Measurements from ENCODE around the gene HPCAL1. TPM values are rescaled to one million over a fixed set of nuclear protein-coding genes. Genes with fewer than 3 reads are reported as not detected.

HPCAL1 gene
- total and polyA plus RNA-seq, 2 donors (not counting 1 experiment from before 2014, with no cell fraction given) = 60.3 to 65.1 TPM

- CTCF ChIA-PET = no interaction called here
Measured at GRCh38 chr2:10469301-10469700, 166.6 kb downstream of the HPCAL1 start.

DNA sequence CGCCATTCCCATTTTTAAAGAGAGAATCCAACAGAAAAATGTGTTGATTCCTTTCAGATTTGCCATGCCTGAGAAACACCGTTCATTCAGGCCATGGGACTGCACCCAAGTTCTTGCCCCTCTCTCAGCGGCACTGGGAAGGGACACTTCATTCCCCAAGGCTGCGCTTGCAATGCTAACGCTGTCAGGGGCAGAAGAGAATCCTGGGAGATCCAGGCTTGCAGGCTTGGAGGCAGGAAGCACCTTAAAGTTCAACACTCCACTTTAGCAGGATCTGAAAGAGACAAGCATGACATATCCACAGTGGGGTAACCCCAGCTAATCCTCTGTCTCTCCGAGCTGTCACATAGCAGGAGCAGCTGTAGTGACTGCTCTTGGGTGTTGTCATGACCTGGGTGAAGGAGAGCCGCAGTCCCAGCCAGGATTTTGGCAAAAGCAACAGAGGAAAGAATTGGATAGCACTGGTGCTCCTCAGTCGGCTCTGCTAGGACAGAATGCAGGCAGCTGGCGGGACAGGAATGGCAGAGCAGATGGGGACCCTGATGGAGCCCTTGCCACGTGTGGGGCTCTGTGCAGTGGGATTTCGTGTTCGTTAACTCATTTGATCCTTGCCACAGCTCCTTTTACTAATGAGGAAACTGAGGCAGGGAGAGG lies 167.4 kb downstream of the HPCAL1 start:
- intact Hi-C loops (cut with micrococcal nuclease) = no loop called here
- Mint-ChIP-seq H3K27ac (no peak overlapping the region), H3K4me1 (no peaks in the 10 kb centered on the region), H3K4me3 (no peak overlapping the region), H3K27me3 (peaks cover 2% of the 10 kb centered on the region), H3K9me3 (ENCODE audit: insufficient read depth) (no peaks in the 10 kb centered on the region)
- H3K4me1 ChIP-seq (ENCODE audit: control insufficient read depth in 2 of 2, insufficient read depth in 2 of 2, low read length in 2 of 2) = no peaks in the 10 kb centered on the region
- DNase-seq (no peak), ATAC-seq (ENCODE audit: low read depth) (no peak)
- no peak overlapping the region for H3K4me3 ChIP-seq (ENCODE audit: control extremely low read depth in 1 of 5, extremely low read depth in 1 of 5, insufficient read depth in 1 of 5, low read depth in 2 of 5, low read length in 4 of 5)
- H4K20me1 ChIP-seq (ENCODE audit: control insufficient read depth, insufficient read depth, low read length, poor library complexity, severe bottlenecking) = no peaks in the 10 kb centered on the region
- CTCF ChIA-PET = no interaction called here
- H3K4me2 ChIP-seq (replicated peaks; ENCODE audit: low read depth, low read length, poor library complexity, severe bottlenecking) = no peak overlapping the region
- POLR2A ChIA-PET = no interaction called here
- H3K36me3 ChIP-seq (replicated peaks in 1 of 2; ENCODE audit: control extremely low read depth in 1 of 2, control insufficient read depth in 1 of 2, extremely low read depth in 1 of 2, insufficient read depth in 2 of 2, low read length in 1 of 2) = no peaks in the 10 kb centered on the region
- no peak overlapping the region for H3K27ac ChIP-seq (ENCODE audit: low read length in 2 of 2)
- TF ChIP-seq EZH2 (IDR thresholded peaks at IDR 0.05; ENCODE audit: borderline replicate concordance, insufficient read depth, low read depth, low read length, poor library complexity, severe bottlenecking) = no peak
- TF ChIP-seq, protein P1, sequence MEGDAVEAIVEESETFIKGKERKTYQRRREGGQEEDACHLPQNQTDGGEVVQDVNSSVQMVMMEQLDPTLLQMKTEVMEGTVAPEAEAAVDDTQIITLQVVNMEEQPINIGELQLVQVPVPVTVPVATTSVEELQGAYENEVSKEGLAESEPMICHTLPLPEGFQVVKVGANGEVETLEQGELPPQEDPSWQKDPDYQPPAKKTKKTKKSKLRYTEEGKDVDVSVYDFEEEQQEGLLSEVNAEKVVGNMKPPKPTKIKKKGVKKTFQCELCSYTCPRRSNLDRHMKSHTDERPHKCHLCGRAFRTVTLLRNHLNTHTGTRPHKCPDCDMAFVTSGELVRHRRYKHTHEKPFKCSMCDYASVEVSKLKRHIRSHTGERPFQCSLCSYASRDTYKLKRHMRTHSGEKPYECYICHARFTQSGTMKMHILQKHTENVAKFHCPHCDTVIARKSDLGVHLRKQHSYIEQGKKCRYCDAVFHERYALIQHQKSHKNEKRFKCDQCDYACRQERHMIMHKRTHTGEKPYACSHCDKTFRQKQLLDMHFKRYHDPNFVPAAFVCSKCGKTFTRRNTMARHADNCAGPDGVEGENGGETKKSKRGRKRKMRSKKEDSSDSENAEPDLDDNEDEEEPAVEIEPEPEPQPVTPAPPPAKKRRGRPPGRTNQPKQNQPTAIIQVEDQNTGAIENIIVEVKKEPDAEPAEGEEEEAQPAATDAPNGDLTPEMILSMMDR (IDR thresholded peaks at IDR 0.05) = no peak
- H3K27me3 ChIP-seq (replicated peaks in 1 of 4; ENCODE audit: control extremely low read depth in 1 of 4, control insufficient read depth in 3 of 4, insufficient read depth in 4 of 4, low read length in 3 of 4) = peaks cover 0 to 3% (median 0%) of the 10 kb centered on the region in 4 experiments
- H3K9me3 ChIP-seq (ENCODE audit: control extremely low read depth in 1 of 3, control insufficient read depth in 2 of 3, insufficient read depth in 1 of 3, low read length in 2 of 3) = no peaks in the 10 kb centered on the region
- H3K9ac ChIP-seq (ENCODE audit: low read length) = no peak overlapping the region
- 88% methylated on average over 10 of the region's 12 CpGs for WGBS (ENCODE audit: insufficient coverage)
- no peak overlapping the region for H2AFZ ChIP-seq (ENCODE audit: insufficient read depth, low read depth, low read length, poor library complexity, severe bottlenecking)
- no peaks in the 10 kb centered on the region for H3K79me2 ChIP-seq (ENCODE audit: control insufficient read depth, insufficient read depth, low read length)

More at GRCh38 chr2:10469301-10469700, 166.6 kb downstream of the HPCAL1 start:
- H3K9ac ChIP-seq (ENCODE audit: low read length) = no peak overlapping the region
- H3K4me3 ChIP-seq (ENCODE audit: control extremely low read depth in 1 of 5, extremely low read depth in 1 of 5, insufficient read depth in 1 of 5, low read depth in 2 of 5, low read length in 4 of 5) = no peak overlapping the region
- H3K36me3 ChIP-seq (replicated peaks in 1 of 2; ENCODE audit: control extremely low read depth in 1 of 2, control insufficient read depth in 1 of 2, extremely low read depth in 1 of 2, insufficient read depth in 2 of 2, low read length in 1 of 2) = no peaks in the 10 kb centered on the region
- Mint-ChIP-seq H3K27me3 (peaks cover 2% of the 10 kb centered on the region), H3K27ac (no peak overlapping the region), H3K4me3 (no peak overlapping the region), H3K9me3 (ENCODE audit: insufficient read depth) (no peaks in the 10 kb centered on the region), H3K4me1 (no peaks in the 10 kb centered on the region)
- peaks cover 0 to 3% (median 0%) of the 10 kb centered on the region in 4 experiments for H3K27me3 ChIP-seq (replicated peaks in 1 of 4; ENCODE audit: control extremely low read depth in 1 of 4, control insufficient read depth in 3 of 4, insufficient read depth in 4 of 4, low read length in 3 of 4)
- H3K4me2 ChIP-seq (replicated peaks; ENCODE audit: low read depth, low read length, poor library complexity, severe bottlenecking) = no peak overlapping the region
- H3K27ac ChIP-seq (ENCODE audit: low read length in 2 of 2) = no peak overlapping the region
- POLR2A ChIA-PET = no interaction called here
- H3K4me1 ChIP-seq (ENCODE audit: control insufficient read depth in 2 of 2, insufficient read depth in 2 of 2, low read length in 2 of 2) = no peaks in the 10 kb centered on the region
- no peak for ATAC-seq (ENCODE audit: low read depth)
- TF ChIP-seq EZH2 (IDR thresholded peaks at IDR 0.05; ENCODE audit: borderline replicate concordance, insufficient read depth, low read depth, low read length, poor library complexity, severe bottlenecking) = no peak
- TF ChIP-seq, protein P1 (IDR thresholded peaks at IDR 0.05) = no peak
- no peaks in the 10 kb centered on the region for H4K20me1 ChIP-seq (ENCODE audit: control insufficient read depth, insufficient read depth, low read length, poor library complexity, severe bottlenecking)
- intact Hi-C loops (cut with micrococcal nuclease) = no loop called here
- DNase-seq = no peak
- no peaks in the 10 kb centered on the region for H3K9me3 ChIP-seq (ENCODE audit: control extremely low read depth in 1 of 3, control insufficient read depth in 2 of 3, insufficient read depth in 1 of 3, low read length in 2 of 3)
- 88% methylated on average over 4 of the region's 4 CpGs for whole genome bisulfite sequencing (ENCODE audit: insufficient coverage)
- H3K79me2 ChIP-seq (ENCODE audit: control insufficient read depth, insufficient read depth, low read length) = no peaks in the 10 kb centered on the region
- no peak overlapping the region for H2AFZ ChIP-seq (ENCODE audit: insufficient read depth, low read depth, low read length, poor library complexity, severe bottlenecking)
